NCI-H226 (cell line): ENCODE measurements around the gene PRKN.
"Not testable (repeated sequence)": the region's sequence is repeated elsewhere in the genome, so short reads cannot be mapped to it uniquely, and the experiment has no call there.

ENCODE experiments used
- DNase-seq: peaks from one replicate; pipeline ENCODE4 v3.0.0-alpha.2; 2015

Gene PRKN

DNA sequence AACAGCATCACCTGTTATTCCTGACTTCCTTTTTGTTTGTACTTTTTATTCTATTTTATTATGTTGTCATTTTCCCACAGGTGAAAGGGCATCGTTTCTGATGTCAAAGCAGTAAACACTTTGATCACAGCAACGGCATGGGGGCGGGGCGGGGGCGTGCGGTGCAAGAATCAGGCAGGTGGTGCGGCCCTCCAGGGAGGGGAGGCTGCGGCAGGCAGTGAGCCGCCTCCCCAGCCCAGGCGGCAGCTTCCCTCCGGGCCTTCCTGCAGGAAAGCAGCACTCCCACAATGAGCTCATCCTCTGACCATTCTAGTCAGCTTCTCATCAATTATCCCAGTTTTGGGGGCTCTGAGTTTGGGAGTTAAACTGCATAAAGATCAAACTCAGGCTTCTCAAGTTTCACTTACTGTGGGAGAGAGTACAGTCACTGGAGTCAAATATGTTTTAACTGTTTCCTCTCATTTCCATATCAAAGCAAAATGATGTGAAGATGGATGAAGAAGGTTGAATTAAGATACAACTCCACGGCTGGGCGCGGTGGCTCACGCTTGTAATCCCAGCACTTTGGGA lies 845.3 kb downstream of the PRKN start:
- no peak for DNase-seq

DNA sequence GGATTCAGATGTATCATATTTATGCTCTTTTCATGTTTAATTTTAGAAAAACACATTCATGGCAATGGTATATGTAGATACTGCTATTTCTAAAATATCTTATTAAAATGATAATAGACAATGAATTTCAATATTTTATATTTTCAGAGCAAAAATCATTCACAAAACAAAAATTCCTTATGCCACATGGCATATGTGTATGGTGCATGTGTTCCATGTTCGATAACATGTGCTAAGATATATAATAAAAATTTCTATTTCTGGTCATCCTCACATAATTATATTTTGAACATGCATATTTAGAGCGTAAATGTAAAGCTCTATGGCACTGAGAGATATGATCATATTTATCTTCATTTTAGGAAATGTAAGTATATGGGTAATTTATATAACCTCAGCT lies 847.5 kb downstream of the PRKN start:
- no peak for DNase-seq

DNA sequence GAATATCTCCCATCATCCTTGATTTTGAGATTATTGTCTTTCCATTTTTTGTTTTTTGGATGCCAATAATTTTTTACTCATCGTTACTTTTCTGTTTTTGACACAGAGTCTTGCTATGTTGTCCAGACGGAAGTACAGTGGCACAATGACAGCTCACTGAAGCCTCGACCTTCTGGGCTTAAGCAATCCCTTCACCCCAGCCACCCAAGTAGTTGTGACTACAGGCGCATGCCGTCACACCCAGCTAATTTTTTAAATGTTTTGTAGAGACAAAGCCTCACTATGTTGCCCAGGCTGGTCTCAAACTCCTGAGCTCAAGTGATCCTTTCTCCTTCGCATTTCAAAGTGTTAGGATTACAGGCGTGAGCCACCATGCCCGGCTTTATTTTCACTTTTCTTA lies 851.3 kb downstream of the PRKN start:
- DNase-seq = no peak

DNA sequence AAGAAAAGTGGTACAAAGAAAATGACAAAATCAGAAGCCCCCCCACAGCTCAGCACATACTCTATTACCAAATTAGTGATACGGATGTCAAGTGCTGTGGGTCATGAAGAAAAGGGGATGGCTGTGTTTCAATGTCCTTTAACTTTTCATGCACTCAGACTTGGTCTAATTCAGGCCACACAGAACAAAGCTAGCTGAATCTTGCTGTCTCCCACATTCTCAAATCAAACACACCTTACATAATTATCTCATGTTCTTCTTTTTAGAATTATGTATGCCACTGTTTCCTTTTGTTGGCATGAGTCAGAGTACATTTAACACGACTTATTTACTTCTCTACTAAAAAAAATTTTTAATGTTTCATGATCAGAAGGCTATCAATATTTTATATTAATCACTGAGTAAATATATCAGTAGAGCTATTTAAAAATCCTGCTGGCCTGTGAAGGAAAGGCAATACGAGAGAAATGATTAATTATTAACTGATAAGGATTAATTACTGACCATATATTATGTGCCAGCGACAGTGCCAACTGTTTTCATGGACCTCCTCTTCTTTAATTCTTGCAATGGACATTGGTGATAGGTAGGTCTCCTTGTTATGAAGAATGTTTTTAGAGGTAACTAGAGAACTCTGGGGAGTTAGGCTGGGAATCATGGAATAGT lies 857.2 kb downstream of the PRKN start:
- no peak for DNase-seq

DNA sequence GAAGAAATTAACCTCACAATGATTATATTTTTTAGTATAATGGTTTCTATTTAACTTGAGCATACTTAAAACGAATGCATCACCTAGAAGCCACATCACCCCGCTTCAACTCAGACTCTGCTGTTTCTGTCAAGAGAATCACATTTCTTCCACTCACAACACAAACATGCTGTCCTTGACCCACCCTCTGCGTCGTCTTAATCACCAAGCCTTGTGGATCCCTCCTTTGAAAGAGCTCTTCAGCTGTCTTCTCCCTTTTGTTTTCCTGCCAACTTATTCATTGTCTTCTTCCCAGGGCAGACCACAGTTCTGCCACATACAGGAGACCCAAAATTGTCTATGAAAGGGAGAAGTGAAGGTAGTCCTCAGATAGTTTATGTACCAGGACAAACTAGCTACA lies 858.1 kb downstream of the PRKN start:
- no peak for DNase-seq

DNA sequence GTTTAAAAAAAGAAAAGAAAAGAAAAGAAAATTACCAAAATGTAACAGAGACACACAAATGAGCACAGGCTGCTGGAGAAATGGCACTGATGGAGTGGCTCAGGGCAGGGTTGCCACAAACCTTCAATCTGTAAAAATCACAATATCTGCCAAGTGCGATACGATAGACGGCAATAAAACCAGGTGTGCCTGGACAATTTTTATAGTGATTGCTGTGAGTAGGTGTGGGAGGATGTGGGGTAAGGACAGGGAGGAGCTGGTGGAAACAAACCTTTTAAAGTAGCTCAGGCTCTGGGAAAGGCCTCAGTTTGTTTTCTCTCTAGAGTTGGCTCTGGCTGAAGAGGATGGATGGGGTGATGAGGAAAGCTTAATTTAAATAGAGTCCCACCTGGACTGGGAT lies 861.0 kb downstream of the PRKN start:
- no peak for DNase-seq

DNA sequence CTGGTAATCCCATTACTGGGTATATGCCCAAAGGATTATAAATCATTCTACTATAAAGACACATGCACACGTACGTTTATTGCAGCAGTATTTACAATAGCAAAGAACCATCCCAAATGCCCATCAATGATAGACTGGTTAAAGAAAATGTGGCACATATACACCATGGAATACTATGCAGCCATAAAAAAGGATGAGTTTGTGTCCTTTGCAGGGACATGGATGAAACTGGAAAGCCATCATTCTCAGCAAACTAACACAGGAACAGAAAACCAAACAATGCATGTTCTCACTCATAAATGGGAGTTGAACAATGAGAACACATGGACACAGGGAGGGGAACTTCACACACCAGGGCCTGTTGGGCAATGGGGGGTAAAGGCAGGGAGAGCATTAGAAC lies 866.5 kb downstream of the PRKN start:
- DNase-seq = not testable (repeated sequence)

DNA sequence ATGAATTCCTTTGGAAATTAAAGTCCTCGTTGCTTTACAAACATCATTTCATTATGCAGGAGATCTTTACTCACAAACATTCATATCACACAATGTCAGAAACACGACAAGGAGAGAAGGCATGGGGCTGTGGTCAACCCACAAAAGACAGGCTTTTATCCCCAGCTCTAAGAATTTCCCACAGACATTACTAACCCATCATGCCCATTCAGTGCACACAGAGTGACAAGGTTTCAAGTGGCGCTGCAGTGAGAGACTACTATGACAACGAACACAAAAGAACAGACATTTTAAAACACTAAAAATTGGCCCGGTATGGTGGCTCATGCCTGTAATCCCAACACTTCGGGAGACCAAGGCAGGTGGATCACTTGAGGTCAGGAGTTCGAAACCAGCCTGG lies 873.9 kb downstream of the PRKN start:
- no peak for DNase-seq

DNA sequence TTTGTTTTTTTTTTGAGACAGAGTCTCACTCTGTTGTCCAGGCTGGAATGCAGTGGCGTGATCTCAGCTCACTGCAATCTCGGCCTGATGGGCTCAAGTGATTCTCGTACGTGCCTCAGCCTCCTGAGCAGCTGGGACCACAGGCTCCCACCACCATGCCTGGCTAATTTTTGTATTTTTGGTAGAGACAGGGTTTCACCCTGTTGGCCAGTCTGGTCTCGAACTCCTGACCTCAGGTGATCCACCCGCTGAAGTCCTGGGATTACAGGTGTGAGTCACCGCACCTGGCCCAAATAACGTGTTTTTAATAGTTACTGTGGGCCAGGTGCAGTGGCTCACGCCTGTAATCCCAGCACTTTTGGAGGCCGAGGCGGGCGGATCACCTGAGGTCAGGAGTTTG lies 876.1 kb downstream of the PRKN start:
- not testable (repeated sequence) for DNase-seq

DNA sequence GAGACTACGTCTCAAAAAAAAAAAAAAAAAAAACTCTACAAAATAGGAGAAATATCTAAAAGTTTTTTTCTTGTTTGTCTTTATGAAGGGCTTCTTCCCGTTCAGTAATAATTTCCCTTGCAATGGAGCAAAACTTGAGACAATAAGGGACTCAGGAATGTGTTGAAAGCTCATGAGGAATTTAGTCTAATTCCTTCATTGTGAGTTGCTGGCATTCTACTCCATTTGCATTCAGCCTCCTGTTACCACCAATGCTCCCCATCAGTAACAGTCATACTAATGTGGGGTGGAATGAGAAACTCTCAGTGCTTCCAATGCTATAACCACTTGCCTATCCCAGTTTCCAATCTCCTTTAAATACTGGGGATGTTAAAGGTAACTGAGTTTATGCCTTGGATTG lies 877.0 kb downstream of the PRKN start:
- DNase-seq = no peak

DNA sequence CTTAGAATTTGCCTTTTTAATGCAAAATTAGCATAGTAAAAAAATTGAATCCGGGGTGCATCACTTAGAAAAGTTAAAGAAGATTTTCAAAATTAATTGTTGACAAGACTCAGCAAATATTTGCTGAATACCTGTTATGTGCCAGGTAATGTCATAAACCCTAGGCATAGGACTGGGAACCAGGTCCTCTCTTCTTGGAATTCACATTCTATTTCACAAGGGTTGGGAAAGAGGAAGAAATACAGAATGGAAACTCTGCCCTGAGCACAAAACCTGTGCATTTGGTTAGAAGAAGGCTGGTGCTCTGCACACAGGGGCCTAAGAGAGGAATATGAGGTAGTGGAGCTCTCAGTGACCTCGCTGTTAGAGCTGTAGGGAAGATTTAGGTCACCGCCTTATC lies 879.9 kb downstream of the PRKN start:
- no peak for DNase-seq

DNA sequence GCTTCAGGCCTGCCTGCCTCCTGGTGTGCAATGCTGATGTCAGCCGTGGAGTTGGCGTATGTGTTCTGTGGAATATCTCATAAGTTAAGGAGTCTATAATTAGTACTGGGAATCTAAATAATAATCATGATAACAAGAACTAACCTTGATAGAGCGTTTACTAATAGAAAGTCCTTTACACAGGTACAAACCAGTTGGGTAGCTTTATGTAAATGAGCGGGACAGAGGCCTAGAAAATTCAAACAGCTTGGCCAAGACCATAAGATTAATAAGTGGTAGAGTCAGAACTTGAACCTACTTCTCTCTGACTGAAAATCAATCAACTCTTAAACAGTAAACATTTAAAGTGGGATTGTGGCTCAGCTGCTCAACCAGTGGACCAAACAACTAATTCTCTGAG lies 882.8 kb downstream of the PRKN start:
- no peak for DNase-seq

DNA sequence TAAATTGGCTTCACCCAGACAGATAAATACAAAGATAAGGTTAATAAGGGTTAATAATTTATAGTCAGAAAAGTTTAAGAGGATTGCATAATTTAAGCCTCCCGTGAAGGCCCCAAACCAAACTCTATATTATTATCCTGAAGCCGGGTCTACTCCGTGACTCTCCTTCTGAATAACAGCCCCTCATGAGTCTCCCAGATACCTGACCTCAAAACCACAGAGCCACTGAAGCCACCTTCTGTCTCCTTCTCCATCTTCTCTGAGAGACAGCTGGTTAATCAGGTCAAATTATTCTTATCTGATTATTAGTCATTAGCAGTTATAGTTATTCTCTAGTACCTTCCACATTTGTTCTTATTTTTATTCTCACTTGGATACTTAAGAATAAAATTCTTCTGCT lies 884.5 kb downstream of the PRKN start:
- DNase-seq = no peak

DNA sequence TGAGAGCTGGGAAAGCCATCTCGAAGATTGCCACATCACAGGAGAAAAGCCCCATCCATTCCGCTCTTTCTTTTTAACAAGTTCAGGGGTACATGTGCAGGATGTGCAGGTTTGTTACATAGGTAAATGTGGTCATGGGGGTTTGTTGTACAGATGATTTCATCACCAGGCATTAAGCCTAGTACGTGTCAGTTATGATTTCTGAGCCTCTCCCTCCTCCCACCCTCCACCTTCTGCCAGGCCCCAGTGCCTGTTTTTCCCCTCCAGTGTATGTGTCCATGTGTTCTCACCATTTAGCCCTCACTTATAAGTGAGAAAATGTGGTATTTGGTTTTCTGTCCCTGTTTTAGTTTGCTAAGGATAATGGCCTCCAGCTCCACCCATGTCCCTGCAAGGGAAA lies 887.2 kb downstream of the PRKN start:
- DNase-seq = no peak

DNA sequence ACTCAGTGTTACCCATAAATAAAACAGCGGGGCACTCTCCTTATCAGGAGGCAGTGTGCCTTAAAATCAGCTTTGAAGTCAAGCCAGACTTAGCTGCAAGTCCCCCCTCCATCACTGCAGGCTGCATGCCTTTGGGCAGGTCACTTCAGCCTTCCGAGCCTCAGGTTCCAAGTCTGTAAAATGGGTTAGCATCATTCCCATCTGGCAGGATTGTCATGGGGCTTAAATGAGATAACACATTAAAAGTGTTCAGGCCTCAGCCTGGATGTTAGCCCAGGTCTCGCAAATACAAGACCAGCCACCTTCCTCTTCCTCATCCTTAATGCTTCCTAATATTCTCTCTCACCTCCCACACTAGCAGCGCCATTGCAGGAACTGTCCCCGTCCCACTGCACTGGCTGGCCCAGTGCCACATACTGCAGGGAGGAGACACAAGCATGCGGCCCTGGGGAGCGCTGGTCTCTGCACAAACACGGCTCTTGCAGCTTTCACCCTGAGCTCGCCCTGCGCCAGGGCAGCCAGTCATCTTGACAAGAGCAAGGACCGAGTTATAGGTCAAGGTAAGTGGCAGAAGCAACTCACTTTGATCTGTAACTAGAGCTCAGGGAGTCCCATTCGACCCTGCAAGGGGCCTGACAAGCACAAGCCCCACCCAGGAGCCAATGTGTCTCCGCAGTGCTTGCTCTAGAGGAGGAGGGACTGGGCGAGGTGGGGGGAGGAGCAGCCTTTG lies 889.1 kb downstream of the PRKN start:
- no peak for DNase-seq

DNA sequence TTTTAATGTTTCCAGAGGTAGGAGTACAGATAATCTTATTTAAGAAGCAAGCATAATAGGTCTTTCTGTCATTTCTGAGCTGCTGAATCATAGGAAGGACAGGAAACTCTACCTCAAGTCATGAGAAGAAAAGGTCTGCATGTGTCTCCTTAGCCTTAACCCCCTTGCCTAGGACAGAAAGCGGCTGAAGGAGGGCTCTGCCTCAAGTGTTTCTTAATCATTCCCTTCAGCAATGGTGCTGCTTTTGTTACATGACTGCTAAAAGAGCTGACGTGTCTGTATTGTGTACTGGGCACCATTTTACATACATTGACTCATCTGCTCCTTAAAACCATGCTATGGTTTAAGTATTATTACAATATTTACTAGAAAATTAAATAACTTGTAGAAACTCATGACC lies 889.7 kb downstream of the PRKN start:
- DNase-seq = no peak

DNA sequence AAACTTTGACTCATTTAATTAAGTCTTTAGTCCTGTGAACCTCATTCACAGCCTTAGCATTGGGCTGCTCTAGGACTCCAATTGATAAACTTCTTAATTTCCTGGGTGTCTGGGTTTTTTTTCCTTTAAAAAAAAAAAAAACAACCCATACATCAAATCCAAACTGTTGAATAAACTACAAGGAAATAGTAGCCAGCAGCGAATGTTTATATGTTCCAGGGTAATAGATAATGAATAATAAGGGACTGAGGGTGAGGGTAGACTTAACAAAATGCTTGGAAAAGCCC lies 890.2 kb downstream of the PRKN start:
- DNase-seq = no peak

DNA sequence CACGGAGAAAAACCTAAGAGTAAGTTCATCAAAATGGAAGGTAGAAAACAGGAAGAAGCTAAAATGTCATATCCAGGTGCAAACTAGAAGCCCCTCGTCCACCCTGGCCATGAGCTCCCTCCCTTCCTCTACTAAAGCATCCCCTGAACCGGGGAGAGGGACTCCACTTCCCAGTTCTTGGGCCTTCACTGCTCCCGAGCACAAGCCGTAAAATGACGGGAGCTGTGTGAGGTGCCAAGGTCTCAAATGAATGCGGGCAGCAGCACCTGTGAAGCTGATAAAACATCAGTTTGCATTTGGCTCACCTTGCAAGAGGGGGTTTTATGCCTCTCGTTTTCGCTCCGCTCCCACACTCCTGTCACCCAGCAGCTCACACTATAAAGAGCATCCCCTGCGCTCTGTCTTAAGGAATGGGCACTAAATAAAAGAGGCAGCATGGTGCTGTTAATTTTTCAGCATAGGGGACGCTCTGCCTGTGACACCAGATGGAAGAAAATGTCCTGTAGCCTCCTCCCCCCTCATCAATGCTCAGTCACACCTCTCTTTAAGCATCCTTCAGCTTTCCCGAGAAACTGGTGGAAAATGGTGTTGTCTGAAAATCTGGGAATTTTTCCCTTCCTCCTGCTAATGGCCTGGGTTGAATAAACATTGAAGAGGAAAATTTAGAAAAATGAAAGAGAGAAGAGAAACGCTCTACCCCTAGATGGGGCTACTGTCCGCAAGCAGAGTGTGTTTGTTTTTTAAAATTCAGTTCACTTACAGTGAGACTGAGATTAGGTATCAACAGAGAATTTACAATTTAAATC lies 890.7 kb downstream of the PRKN start:
- DNase-seq = no peak

DNA sequence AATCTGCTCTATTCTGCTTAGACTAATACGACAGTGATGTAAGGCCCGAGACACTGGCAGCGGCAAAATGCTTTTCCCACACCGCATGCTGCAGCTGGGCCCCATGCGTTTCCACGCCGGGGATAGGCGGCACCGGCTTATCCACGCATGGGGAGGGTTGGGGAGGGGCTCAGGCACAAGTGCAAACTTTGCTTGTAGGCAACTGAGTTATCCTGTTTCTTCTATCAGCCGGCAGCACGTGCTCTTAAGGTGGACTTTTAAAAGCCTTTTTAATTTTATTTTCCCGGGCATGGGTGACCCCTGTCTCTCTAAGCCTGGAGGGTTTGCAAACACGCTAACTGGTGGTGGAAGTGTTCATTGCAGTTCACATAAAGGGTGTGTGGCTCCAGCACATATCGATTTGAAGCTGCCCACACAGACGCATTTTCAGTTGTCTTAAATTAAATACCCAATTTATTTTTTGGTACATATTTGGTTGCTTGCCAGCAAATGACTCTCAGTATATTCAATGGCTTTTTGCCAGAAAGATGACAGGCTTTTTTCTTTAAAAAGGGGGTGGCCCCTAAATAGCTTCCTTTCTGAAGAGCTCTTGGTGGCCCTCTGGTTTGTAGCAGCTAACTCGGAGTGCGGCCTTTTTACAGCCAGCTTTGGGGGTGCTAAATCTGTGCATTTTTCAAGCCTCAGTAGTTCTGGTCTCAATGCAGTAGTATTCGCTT lies 891.9 kb downstream of the PRKN start:
- no peak for DNase-seq

DNA sequence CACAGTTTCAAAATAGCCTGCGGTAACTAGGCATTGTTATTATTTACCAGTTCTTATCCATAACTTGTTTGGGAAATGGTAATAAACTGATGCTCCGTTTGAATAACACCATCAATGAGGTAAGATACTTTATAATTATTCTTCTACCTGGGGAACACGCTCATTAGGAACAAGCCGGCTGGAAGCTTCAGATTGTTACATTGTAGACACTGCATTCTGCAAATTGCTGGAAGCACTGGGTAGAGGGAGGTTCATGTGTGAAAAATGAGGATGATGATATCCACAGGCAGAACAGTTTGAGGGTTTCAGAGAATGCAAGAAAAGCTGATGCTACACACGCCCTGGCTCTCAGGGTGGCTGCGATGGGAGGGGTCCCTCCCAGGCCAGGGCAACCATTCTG lies 893.1 kb downstream of the PRKN start:
- no peak for DNase-seq

DNA sequence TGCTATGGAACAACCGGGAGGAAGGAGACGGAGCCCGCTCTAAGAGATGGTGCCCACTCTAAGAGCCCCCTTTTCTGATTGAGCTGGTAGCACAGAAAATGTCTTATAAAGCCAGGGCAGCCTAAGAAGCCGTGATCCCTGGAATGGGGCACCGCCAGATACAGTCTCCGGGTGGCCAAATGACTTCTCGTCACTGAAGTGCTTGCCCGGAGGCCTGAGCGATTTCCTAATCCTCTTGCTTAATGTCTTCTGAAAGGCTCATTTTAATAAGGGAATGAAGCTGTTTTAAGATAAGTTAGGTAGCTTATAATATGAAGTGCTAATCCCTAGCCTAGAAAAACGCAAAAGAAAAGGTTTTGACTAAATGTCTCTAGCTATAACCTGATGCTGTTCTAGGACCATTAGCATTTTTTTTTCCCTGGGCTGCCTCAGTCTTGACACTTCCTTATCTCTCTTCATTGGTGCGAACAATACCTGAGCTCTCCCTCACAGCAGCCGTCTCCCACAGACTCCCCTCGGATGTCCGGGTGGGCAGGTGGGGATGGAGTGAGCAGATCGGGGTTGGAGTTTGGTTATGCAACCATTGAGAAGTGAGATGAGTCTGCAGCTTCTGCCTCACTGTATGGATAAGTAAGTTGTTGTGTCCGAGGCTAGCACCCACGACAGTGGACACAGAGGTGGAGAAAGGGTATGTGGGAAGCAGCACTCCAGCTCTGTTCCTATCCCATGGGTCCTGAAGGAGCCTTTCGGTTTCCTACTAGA lies 894.3 kb downstream of the PRKN start:
- DNase-seq = no peak

DNA sequence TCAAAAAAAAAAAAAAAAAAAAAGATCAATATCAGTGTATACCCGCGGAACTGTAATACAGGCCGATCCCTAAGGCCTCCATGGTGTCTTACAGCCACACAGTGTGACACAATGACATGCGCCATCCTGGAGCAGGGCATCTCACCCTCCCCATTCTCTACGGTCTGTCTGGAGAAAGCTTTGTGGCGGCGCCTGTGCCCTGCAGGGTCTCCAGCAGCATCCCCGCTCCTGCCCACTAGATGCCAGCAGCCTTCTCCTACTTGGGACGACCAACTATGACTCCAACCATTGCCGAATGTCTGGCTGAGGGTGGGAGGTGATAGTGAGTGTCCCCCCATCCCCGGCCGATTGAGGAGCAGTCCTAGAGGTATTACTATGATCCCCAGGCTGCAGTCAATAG lies 894.9 kb downstream of the PRKN start:
- no peak for DNase-seq
